Measurements from ENCODE around the gene DBH. TPM values are rescaled to one million over a fixed set of nuclear protein-coding genes. Genes with fewer than 3 reads are reported as not detected.

DBH gene
- total RNA-seq, 1 donor from 2014 or later: not detected

DNA sequence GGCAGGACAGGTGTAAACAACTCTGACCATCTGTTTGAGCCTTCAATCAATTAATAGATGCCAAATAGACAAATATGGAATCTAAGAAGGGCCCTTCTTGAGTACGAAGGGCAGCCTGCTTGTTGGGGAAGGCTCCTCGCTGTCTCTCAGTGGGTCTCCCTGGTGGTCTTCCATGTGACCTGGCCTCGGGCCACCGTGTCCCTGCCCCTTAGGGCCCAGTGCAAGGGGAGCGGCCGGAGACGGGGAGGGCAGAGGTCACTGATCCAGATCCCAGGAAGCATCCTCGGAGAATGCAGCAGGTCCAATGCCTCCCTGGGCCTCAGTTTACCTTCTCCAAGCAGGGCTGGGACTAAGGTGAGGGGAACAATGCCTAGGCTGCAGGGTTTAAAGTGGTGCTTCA lies 2.5 kb downstream of the DBH start:
- intact Hi-C loops (cut with DNase I): no loop called here
- DNase-seq (ENCODE audit: missing footprints) (no peak), ATAC-seq (no peak)

GRCh38 chr9:133639613-133640012 lies 3.5 kb downstream of the DBH start:
- ATAC-seq (no peak), DNase-seq (ENCODE audit: missing footprints) (peak; percentile 30)
- intact Hi-C loops (cut with DNase I): no loop called here

GRCh38 chr9:133640160-133640559 lies 4.0 kb downstream of the DBH start:
- ATAC-seq: no peak
- intact Hi-C loops (cut with DNase I): no loop called here
- DNase-seq (ENCODE audit: missing footprints): no peak

GRCh38 chr9:133640580-133641395 lies 4.6 kb downstream of the DBH start:
- peak; percentile 46 for DNase-seq (ENCODE audit: missing footprints)
- intact Hi-C loops (cut with DNase I): no loop called here
- ATAC-seq: no peak

GRCh38 chr9:133641396-133641655 lies 5.2 kb downstream of the DBH start:
- DNase-seq (ENCODE audit: missing footprints): no peak
- no peak for ATAC-seq
- intact Hi-C loops (cut with DNase I): no loop called here

- intact Hi-C loops (cut with DNase I): no loop called here
- DNase-seq (ENCODE audit: missing footprints) (peak; percentile 57), ATAC-seq (no peak)
These were observed 5.9 kb downstream of the DBH start for GRCh38 chr9:133641861-133642595.

GRCh38 chr9:133642708-133643361 lies 6.7 kb downstream of the DBH start:
- intact Hi-C loops (cut with DNase I): no loop called here
- DNase-seq (ENCODE audit: missing footprints): peak; percentile 23
- ATAC-seq: no peak

- intact Hi-C loops (cut with DNase I): no loop called here
- ATAC-seq: no peak
- DNase-seq (ENCODE audit: missing footprints): peak; percentile 35
These were observed 7.2 kb downstream of the DBH start for GRCh38 chr9:133643362-133643755.

DNA sequence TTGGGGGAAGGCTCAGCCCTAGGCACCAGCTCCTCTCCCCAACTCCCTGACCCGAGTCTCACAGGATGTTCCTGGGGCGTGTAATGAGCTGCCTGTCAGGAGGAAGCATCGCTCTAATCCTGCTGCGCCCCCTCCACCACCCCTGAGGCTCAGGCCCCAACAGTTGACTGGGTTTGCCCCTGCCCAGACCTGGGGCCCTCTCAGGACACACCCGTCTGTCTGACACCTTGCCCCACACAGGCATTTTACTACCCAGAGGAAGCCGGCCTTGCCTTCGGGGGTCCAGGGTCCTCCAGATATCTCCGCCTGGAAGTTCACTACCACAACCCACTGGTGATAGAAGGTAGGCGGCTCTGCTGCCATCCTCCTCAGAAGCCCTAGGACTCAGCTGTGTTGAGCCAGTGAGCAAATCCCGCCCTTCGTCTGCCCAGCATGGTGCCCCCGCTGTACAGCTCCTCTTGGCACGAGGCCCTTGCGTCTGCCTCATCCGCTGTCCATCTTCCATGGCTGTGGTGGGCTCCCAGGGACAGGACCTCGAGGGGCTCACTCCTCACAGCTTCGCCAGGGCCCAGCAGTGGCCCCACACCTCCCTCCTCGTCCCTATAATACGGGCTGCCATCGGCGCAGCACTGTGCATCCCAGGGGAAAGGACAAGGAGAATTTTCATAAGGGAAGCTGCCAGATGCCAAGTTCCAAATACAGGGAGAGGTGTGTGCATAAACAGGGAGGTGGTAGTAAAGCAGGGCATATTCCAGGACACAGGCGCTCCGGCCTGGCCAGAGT lies 8.0 kb downstream of the DBH start:
- DNase-seq (ENCODE audit: missing footprints): no peak
- no peak for ATAC-seq
- intact Hi-C loops (cut with DNase I): no loop called here

GRCh38 chr9:133645021-133645765 lies 9.0 kb downstream of the DBH start:
- no peak for ATAC-seq
- intact Hi-C loops (cut with DNase I): no loop called here
- DNase-seq (ENCODE audit: missing footprints): no peak

DNA sequence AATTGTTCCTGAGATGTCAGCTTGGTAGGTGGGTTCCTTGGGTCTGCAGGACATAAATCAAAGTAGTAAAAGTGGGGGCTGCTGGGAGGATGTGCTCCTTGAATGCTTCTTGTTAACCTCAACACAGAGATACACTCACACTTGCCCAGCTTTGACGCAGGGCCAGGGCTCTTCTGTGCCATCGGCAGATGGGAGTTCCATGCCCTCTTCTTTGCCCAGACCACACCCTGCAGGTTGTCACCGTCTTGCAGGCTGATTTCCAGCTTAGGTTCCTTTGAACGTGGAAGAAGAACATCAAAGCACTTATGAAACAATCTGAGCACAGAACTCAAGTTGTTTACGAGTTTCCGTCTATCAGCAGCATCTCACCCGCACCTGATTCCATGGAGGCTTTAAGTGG lies 11.0 kb downstream of the DBH start:
- DNase-seq (ENCODE audit: missing footprints) (no peak), ATAC-seq (no peak)
- intact Hi-C loops (cut with DNase I): no loop called here

- intact Hi-C loops (cut with DNase I): no loop called here
- DNase-seq (ENCODE audit: missing footprints) (peak; percentile 63), ATAC-seq (no peak)
These were observed 11.8 kb downstream of the DBH start for GRCh38 chr9:133647765-133648469.

DNA sequence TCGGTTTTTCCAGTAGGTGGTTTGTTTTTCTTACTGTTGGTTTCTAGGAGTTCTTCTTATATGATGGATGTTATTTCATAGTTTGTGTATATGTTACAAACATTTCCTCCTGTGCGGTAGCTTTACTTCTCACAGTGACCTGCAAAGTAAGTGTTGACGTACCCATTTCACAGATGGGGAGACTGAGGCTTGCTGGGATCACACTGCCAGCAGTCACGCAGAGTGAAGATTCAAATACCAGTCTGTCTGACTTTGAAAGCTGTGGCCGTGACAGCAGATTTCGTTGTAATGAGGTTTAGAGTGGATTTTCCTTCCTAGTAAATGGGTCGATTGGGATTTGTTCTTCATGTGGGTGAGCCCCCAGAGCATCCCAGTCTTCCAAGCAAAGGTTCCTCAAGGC lies 13.0 kb downstream of the DBH start:
- DNase-seq (ENCODE audit: missing footprints): no peak
- intact Hi-C loops (cut with DNase I): no loop called here
- ATAC-seq: no peak

GRCh38 chr9:133650026-133650425 lies 13.9 kb downstream of the DBH start:
- ATAC-seq (no peak), DNase-seq (ENCODE audit: missing footprints) (no peak)
- intact Hi-C loops (cut with DNase I): no loop called here

- intact Hi-C loops (cut with DNase I): no loop called here
- ATAC-seq: no peak
- no peak for DNase-seq (ENCODE audit: missing footprints)
These were observed 17.5 kb downstream of the DBH start for GRCh38 chr9:133653638-133654037.

DNA sequence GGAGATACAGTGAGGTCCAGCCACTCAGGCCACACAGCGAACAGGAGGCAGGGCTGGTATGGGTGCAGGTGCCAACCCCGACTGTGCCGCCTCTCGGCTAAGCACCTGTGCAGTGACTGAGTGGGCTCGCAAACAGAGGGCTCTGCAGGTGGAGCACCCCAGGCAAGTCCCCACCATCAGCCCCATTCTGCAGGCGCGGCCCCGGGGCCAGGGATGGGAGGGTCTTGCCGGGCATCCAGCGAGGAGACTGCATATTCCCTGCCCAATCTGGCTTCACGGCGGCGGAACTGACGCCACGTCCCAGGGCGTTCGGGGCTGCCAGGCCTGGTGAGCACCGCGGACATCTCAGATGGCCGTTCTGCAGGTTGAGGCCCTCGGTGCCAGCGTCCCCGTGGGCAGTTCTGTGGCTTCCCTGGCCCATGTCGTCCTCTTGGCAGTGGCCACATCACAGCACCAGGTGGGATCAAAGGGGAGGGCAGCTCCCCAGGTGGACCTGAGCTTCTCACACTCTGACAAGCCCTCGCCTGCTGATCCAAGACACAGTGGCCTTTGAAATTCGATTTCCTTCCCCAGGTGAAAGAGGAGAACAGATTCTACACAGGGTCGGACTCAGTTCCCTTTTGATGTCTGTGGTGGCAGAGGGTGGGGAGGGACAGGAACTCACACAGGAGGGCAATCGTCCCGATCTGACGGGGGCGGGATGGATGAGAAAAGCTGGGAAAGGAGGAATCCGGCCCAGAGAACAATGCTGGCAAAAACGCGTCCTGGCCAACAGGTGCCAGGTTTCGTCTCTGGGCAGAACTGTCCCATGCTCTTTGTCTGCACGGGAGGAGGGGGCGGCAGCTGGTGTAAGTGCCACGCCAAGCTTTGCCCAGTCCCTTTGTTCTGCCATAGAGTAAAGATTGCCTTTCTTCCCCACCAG lies 18.8 kb downstream of the DBH start:
- ATAC-seq (no peak), DNase-seq (ENCODE audit: missing footprints) (no peak)
- intact Hi-C loops (cut with DNase I): no loop called here

DNA sequence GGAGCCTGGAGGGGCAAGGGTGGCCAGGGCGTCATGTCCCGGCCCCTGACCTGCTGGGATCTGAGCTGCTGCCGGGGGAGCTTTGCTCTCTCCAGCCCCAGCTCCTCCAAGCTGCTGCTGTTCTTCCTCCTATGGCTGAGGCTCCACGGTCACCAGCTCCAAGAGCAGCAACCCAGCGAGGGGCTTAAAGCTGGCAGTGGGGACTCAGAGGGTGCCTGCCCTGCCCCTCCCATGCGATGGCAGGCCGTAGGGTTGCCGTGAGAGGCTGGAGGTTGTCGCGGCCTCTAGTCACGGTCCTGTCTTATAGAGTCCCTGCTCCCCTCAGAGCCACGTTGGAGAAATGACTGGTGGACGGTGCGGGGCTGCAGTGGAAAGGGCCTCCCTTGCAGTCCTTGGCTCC lies 19.5 kb downstream of the DBH start:
- intact Hi-C loops (cut with DNase I): no loop called here
- ATAC-seq (no peak), DNase-seq (ENCODE audit: missing footprints) (no peak)
